H1 (cell line): ENCODE results near the gene SCGB3A1. TPM values are rescaled to one million over a fixed set of nuclear protein-coding genes. Genes with fewer than 3 reads are reported as not detected.

Source experiments
- CTCF ChIA-PET: fragments of 300-600 bp; sonication (Branson Sonifier 250); formaldehyde crosslinking; loops from one replicate; lab custom pipeline; 2021; ENCODE audit not compliant: partially characterized antibody; lab: Charles Lee
- POLR2A ChIA-PET: fragments of 300-600 bp; sonication (Branson Sonifier 250); formaldehyde crosslinking; loops from one replicate; lab custom pipeline; 2021; ENCODE audit warnings: inconsistent platforms; ENCODE audit not compliant: partially characterized antibody; lab: Charles Lee
- DNase-seq, 2 experiments: peaks; one replicate each; pipeline versions ENCODE4 v3.0.0 to v3.0.0-alpha.2; 2010 to 2022; ENCODE audit warnings: low spot score in 2 of 2, low read depth in 1 of 2, mixed read lengths in 1 of 2
- FAIRE-seq: peaks from 2 replicates; lab custom pipeline; 2011; peaks lifted over from hg19 to GRCh38; lab: Jason Lieb, UNC
- H2AFZ ChIP-seq: 2 replicates; pipeline ENCODE4 v1.8.1; 2012; ENCODE audit warnings: low read length, inconsistent platforms
- H2AK5ac ChIP-seq: 2 replicates; pipeline ENCODE4 v1.6.1; 2013; ENCODE audit warnings: low read depth, low read length
- H2BK120ac ChIP-seq: replicated peaks from 2 replicates; pipeline ENCODE3; 2013; ENCODE audit warnings: low read depth, low read length, inconsistent platforms
- H2BK12ac ChIP-seq: 2 replicates; pipeline ENCODE4 v1.6.1; 2013; ENCODE audit warnings: low read depth, low read length
- H2BK15ac ChIP-seq: 2 replicates; pipeline ENCODE4 v1.6.1; 2013; ENCODE audit warnings: low read length
- H2BK20ac ChIP-seq: 2 replicates; pipeline ENCODE4 v1.6.1; 2013; ENCODE audit warnings: low read length
- H2BK5ac ChIP-seq: 2 replicates; pipeline ENCODE4 v1.6.1; 2013; ENCODE audit warnings: low read depth, low read length
- H3K14ac ChIP-seq: 2 replicates; pipeline ENCODE4 v1.6.1; 2013; ENCODE audit warnings: inconsistent platforms; ENCODE audit not compliant: insufficient read length
- H3K18ac ChIP-seq: 2 replicates; pipeline ENCODE4 v1.6.1; 2013; ENCODE audit warnings: low read length; ENCODE audit errors: extremely low read depth
- H3K23ac ChIP-seq: 2 replicates; pipeline ENCODE4 v1.6.1; 2013; ENCODE audit warnings: inconsistent platforms; ENCODE audit not compliant: insufficient read length
- H3K23me2 ChIP-seq: 2 replicates; pipeline ENCODE4 v1.6.1; 2013; ENCODE audit warnings: low read depth, low read length
- H3K27ac ChIP-seq: 2 replicates; pipeline ENCODE4 v1.6.1; 2011; ENCODE audit warnings: low read depth, low read length, inconsistent platforms
- H3K27me3 ChIP-seq, 4 experiments: replicated peaks in 1 of 4; 1 replicate in 1 of 4; 2 replicates in 3 of 4; pipeline versions ENCODE4 v1.6.1 to v1.8.1; 2011 to 2013; ENCODE audit warnings: low read length in 3 of 4, mild to moderate bottlenecking in 3 of 4, inconsistent platforms in 2 of 4, mixed read lengths in 2 of 4, moderate library complexity in 1 of 4; ENCODE audit not compliant: control insufficient read depth in 3 of 4, insufficient read depth in 3 of 4; ENCODE audit errors: extremely low read depth in 1 of 4
- H3K36me3 ChIP-seq, 4 experiments: 2 replicates each; pipeline versions ENCODE4 v1.6.1 to v1.8.1; 2011 to 2013; ENCODE audit warnings: mild to moderate bottlenecking in 4 of 4, low read length in 3 of 4, moderate library complexity in 2 of 4, control low read depth in 1 of 4, inconsistent platforms in 1 of 4; ENCODE audit not compliant: insufficient read depth in 4 of 4, control insufficient read depth in 2 of 4
- H3K4ac ChIP-seq: replicated peaks from 2 replicates; pipeline ENCODE3; 2013; ENCODE audit warnings: low read length, low read depth, mixed read lengths, inconsistent platforms; ENCODE audit not compliant: insufficient read length
- H3K4me1 ChIP-seq, 4 experiments: replicated peaks in 1 of 4; 1 replicate in 1 of 4; 2 replicates in 3 of 4; pipeline versions ENCODE4 v1.6.1 to v1.8.1; 2011 to 2013; ENCODE audit warnings: low read length in 3 of 4, inconsistent platforms in 2 of 4, mixed read lengths in 1 of 4; ENCODE audit not compliant: insufficient read depth in 4 of 4, control insufficient read depth in 3 of 4
- H3K4me2 ChIP-seq, 2 experiments: 2 replicates each; pipeline versions ENCODE4 v1.6.1 to v1.8.1; 2011 to 2013; ENCODE audit warnings: low read depth in 2 of 2, low read length in 2 of 2, control low read depth in 1 of 2, inconsistent platforms in 1 of 2, mild to moderate bottlenecking in 1 of 2; ENCODE audit not compliant: insufficient read depth in 1 of 2
- H3K4me3 ChIP-seq, 4 experiments: fragments of 200-600, 300-600 bp in 1 of 4; sonication (generic), shearing (Covaris generic), sonication (Bioruptor Twin) in 1 of 4; 2 replicates each; pipeline versions ENCODE4 v1.5.1 to v1.8.1; 2011 to 2016; ENCODE audit warnings: low read length in 4 of 4, low read depth in 3 of 4, control low read depth in 2 of 4, inconsistent platforms in 2 of 4, mild to moderate bottlenecking in 2 of 4, mixed read lengths in 1 of 4, moderate library complexity in 1 of 4; ENCODE audit not compliant: insufficient read depth in 2 of 4; ENCODE audit errors: extremely low read depth in 1 of 4
- H3K56ac ChIP-seq: replicated peaks from 2 replicates; pipeline ENCODE3; 2013; ENCODE audit warnings: low read depth, mild to moderate bottlenecking, mixed read lengths, low read length, inconsistent platforms; ENCODE audit not compliant: insufficient read length
- H3K79me1 ChIP-seq: 2 replicates; pipeline ENCODE4 v1.6.1; 2013; ENCODE audit warnings: low read depth, low read length, control low read depth
- H3K79me2 ChIP-seq, 2 experiments: 2 replicates each; pipeline versions ENCODE4 v1.6.1 to v1.8.1; 2012 to 2013; ENCODE audit warnings: low read length in 2 of 2, mild to moderate bottlenecking in 2 of 2, inconsistent platforms in 1 of 2; ENCODE audit not compliant: insufficient read depth in 2 of 2, control insufficient read depth in 1 of 2
- H3K9ac ChIP-seq, 4 experiments: replicated peaks in 1 of 4; 1 replicate in 1 of 4; 2 replicates in 3 of 4; pipeline versions ENCODE4 v1.6.1 to v1.8.1; 2011 to 2013; ENCODE audit warnings: low read depth in 3 of 4, low read length in 3 of 4, control low read depth in 2 of 4, mild to moderate bottlenecking in 2 of 4, moderate library complexity in 2 of 4, inconsistent platforms in 1 of 4; ENCODE audit errors: extremely low read depth in 1 of 4
- H3K9me3 ChIP-seq, 2 experiments: 2 replicates each; pipeline versions ENCODE4 v1.6.1 to v1.8.1; 2012 to 2013; ENCODE audit warnings: mild to moderate bottlenecking in 2 of 2, moderate library complexity in 2 of 2, control low read depth in 1 of 2, inconsistent platforms in 1 of 2, low read depth in 1 of 2, low read length in 1 of 2, mixed read lengths in 1 of 2; ENCODE audit not compliant: insufficient read depth in 2 of 2
- H4K20me1 ChIP-seq, 2 experiments: replicated peaks in 1 of 2; 2 replicates each; pipeline versions ENCODE3 to v1.8.1; 2011 to 2013; ENCODE audit warnings: inconsistent platforms in 2 of 2, low read length in 2 of 2, mild to moderate bottlenecking in 1 of 2; ENCODE audit not compliant: insufficient read depth in 2 of 2, control insufficient read depth in 1 of 2
- H4K5ac ChIP-seq: 2 replicates; pipeline ENCODE4 v1.6.1; 2013; ENCODE audit warnings: low read length, low read depth, mixed read lengths, inconsistent platforms; ENCODE audit not compliant: insufficient read length
- H4K8ac ChIP-seq: 2 replicates; pipeline ENCODE4 v1.8.0; 2013; ENCODE audit warnings: mild to moderate bottlenecking, moderate library complexity, low read length, inconsistent platforms; ENCODE audit not compliant: insufficient read depth; ENCODE audit errors: extremely low read depth
- H4K91ac ChIP-seq: replicated peaks from 2 replicates; pipeline ENCODE3; 2013; ENCODE audit warnings: low read length, mixed read lengths, inconsistent platforms; ENCODE audit not compliant: insufficient read length
- WGBS, 2 experiments: shearing (Covaris generic) in 1 of 2; methylation state at CpG; one replicate each; pipeline versions ENCODE4 v1.1.6 to v1.1.7; 2013 to 2015; ENCODE audit warnings: low lambda C conversion rate in 2 of 2, mixed read lengths in 2 of 2, inconsistent platforms in 1 of 2, low coverage in 1 of 2, missing lambda C conversion rate in 1 of 2; ENCODE audit not compliant: insufficient replicate concordance in 2 of 2, insufficient coverage in 1 of 2, insufficient read length in 1 of 2; ENCODE audit errors: extremely low coverage in 1 of 2, missing lambda C conversion rate in 1 of 2; 5-methylcytosine and 5-hydroxymethylcytosine counted together
- polyA plus RNA-seq, 7 experiments: library from polyadenylated mRNA; depleted of rRNA in 3 of 7; stranded (reverse) in 5 of 7; unstranded in 2 of 7; fragments of >200 nt in 5 of 7; fragments of 200-250 nt in 2 of 7; gene quantifications; 1 replicate in 5 of 7; 2 replicates in 1 of 7; 4 replicates in 1 of 7; pipeline versions ENCODE4 v1.2.1 to v1.2.3, GENCODE V29; 2011 to 2013; ENCODE audit warnings: missing spikeins in 2 of 7, mixed read lengths in 2 of 7
- total RNA-seq: library from RNA; stranded (reverse); fragmentation: NEBNext Ultra II Directional; extraction: Animal tissue kit (Norgen Biotek cat#: 25700); gene quantifications from 2 replicates; pipeline ENCODE4 v1.2.1, GENCODE V29; 2021

SCGB3A1 gene
- total and polyA plus RNA-seq, 2 of the 8 experiments (the other 6 are each of a cell fraction or from before 2014, with no cell fraction given) = 0.20 TPM; not detected in 1

- no peak overlapping the region for H3K27ac ChIP-seq
- H3K23me2 ChIP-seq = peaks cover 2% of the 10 kb centered on the region; the same call in 1 of the 2 replicates
- H2BK12ac ChIP-seq = no peak overlapping the region
- no peak overlapping the region for H2AK5ac ChIP-seq
- H4K5ac ChIP-seq = no peak overlapping the region
- no peaks in the 10 kb centered on the region for H3K9me3 ChIP-seq
- H3K79me1 ChIP-seq = no peaks in the 10 kb centered on the region
- ChIA-PET CTCF (interaction anchor here (2.0 kb wide), 1 partner anchor 12 kb away, joined by 6 read pairs; no protein-coding TSS in a partner anchor), POLR2A (no interaction called here)
- no peak overlapping the region for H3K4me2 ChIP-seq
- H3K4me1 ChIP-seq = no peaks in the 10 kb centered on the region; a peak in 1 of 7 replicates
- no peaks in the 10 kb centered on the region for H3K79me2 ChIP-seq
- no peak overlapping the region for H2BK15ac ChIP-seq
- no peak overlapping the region for H4K91ac ChIP-seq
- no peak overlapping the region for H2BK20ac ChIP-seq
- no peak overlapping the region for H2BK5ac ChIP-seq
- DNase-seq = no peak
- no peak overlapping the region; the same call in 1 of the 2 replicates for H3K18ac ChIP-seq
- no peak overlapping the region for H3K4me3 ChIP-seq
- no peak overlapping the region for H2BK120ac ChIP-seq
- no peak for FAIRE-seq
- whole genome bisulfite sequencing, 2 experiments = 84% methylated on average over 16 of the region's 16 CpGs; no CpG with 5 or more reads in 1 of the 2 experiments
- H3K9ac ChIP-seq = no peak overlapping the region
- no peak overlapping the region for H3K23ac ChIP-seq
- H3K56ac ChIP-seq = no peak overlapping the region
- no peak overlapping the region for H3K14ac ChIP-seq
- H3K36me3 ChIP-seq = no peaks in the 10 kb centered on the region
- H4K20me1 ChIP-seq = no peaks in the 10 kb centered on the region
- H3K27me3 ChIP-seq = peaks cover 0 to 1% (median 0%) of the 10 kb centered on the region in 4 experiments; a peak in 1 of 7 replicates
- H4K8ac ChIP-seq = no peak overlapping the region
- no peak overlapping the region for H2AFZ ChIP-seq
- H3K4ac ChIP-seq = no peak overlapping the region
These were observed 8.8 kb upstream of the SCGB3A1 start for GRCh38 chr5:180599981-180600553.
